Measurements from ENCODE around the gene DOCK2.

GRCh38 chr5:169840405-169840804 lies 203.3 kb downstream of the DOCK2 start:
- TF ChIP-seq CTCF (tag by site-specific recombination; IDR thresholded peaks at IDR 0.05) (no peak), BCL11A (tag by site-specific recombination; IDR thresholded peaks at IDR 0.05; ENCODE audit: low read depth) (no peak), ZNF747 (tag by site-specific recombination; IDR thresholded peaks at IDR 0.05) (no peak)

Measured in HEK293 (cell line).